OCI-LY7 (cell line): ENCODE measurements around the gene HYLS1. TPM values are rescaled to one million over a fixed set of nuclear protein-coding genes. Genes with fewer than 3 reads are reported as not detected.

ENCODE experiments used
- BruUV-seq: library from RNA; stranded (reverse); fragments of 400-500 nt; replicated peaks from 2 replicates; lab custom pipeline; 2021; lab: Mats Ljungman, UMichigan
- CTCF ChIA-PET: fragments of 300-600 bp; sonication (Branson Sonifier 250); formaldehyde crosslinking; loops from one replicate; lab custom pipeline; 2022; ENCODE audit warnings: antibody characterized with exemption; ENCODE audit not compliant: unreplicated experiment; lab: Charles Lee
- POLR2A ChIA-PET: fragments of 300-600 bp; sonication (Branson Sonifier 250); formaldehyde crosslinking; loops from one replicate; lab custom pipeline; 2022; ENCODE audit warnings: antibody characterized with exemption; lab: Charles Lee
- DNase-seq: peaks from one replicate; pipeline ENCODE4 v3.0.0-alpha.2; 2015; ENCODE audit warnings: low spot score
- H2AFZ ChIP-seq: fragments of 200-600 bp; sonication (generic), shearing (Covaris generic); 2 replicates; pipeline ENCODE4 v1.6.1; 2014; ENCODE audit warnings: mild to moderate bottlenecking, antibody characterized with exemption, low read length, moderate library complexity
- H3K27ac ChIP-seq: fragments of 200-600 bp; sonication (generic); 2 replicates; pipeline ENCODE4 v1.5.1; 2014; ENCODE audit warnings: mixed run types, low read depth, mild to moderate bottlenecking, moderate library complexity, low read length, inconsistent platforms; ENCODE audit not compliant: poor library complexity, severe bottlenecking
- H3K36me3 ChIP-seq: fragments of 200-600 bp; sonication (generic); 2 replicates; pipeline ENCODE4 v1.6.1; 2014; ENCODE audit warnings: mild to moderate bottlenecking, antibody characterized with exemption, low read length, moderate library complexity, mixed read lengths; ENCODE audit not compliant: insufficient read depth
- H3K4me1 ChIP-seq: fragments of 200-600 bp; sonication (generic); 2 replicates; pipeline ENCODE4 v1.5.1; 2014; ENCODE audit warnings: mild to moderate bottlenecking, low read length; ENCODE audit not compliant: insufficient read depth, poor library complexity, severe bottlenecking
- H3K4me2 ChIP-seq: fragments of 200-600 bp; sonication (generic); 2 replicates; pipeline ENCODE4 v1.6.1; 2014; ENCODE audit warnings: mild to moderate bottlenecking, low read length
- H3K4me3 ChIP-seq: fragments of 200-600 bp; sonication (generic); 2 replicates; pipeline ENCODE4 v1.5.1; 2014; ENCODE audit warnings: mild to moderate bottlenecking, low read depth, low read length; ENCODE audit not compliant: poor library complexity, severe bottlenecking
- H3K79me2 ChIP-seq: fragments of 200-600 bp; sonication (generic); 2 replicates; pipeline ENCODE4 v1.6.1; 2016; ENCODE audit warnings: low read depth, mild to moderate bottlenecking, low read length, moderate library complexity, mixed read lengths; ENCODE audit not compliant: insufficient read depth
- H3K9me2 ChIP-seq: fragments of 200-600 bp; sonication (generic); 2 replicates; pipeline ENCODE4 v1.6.1; 2016; ENCODE audit warnings: mild to moderate bottlenecking, low read length, mixed read lengths; ENCODE audit not compliant: insufficient read depth
- H3K9me3 ChIP-seq: fragments of 200-600 bp; sonication (generic); 2 replicates; pipeline ENCODE4 v1.6.1; 2014; ENCODE audit warnings: mild to moderate bottlenecking, mixed run types, low read length, mixed read lengths
- H4K20me1 ChIP-seq: fragments of 200-600 bp; sonication (generic); 2 replicates; pipeline ENCODE4 v1.6.1; 2014; ENCODE audit warnings: mild to moderate bottlenecking, antibody characterized with exemption, low read length, moderate library complexity, mixed read lengths; ENCODE audit not compliant: insufficient read depth
- CTCF ChIP-seq: fragments of 200-600 bp; sonication (generic); conservative IDR thresholded peaks from 2 replicates; pipeline ENCODE4 v1.5.1; 2014; ENCODE audit warnings: mild to moderate bottlenecking, antibody characterized with exemption, low read length, moderate library complexity, mixed read lengths
- EZH2phosphoT487 ChIP-seq: fragments of 200-600 bp; sonication (generic); IDR thresholded peaks from 2 replicates; pipeline ENCODE4 v1.6.1; 2018; ENCODE audit warnings: low read depth, borderline replicate concordance, mild to moderate bottlenecking, mixed run types, antibody characterized with exemption, low read length, moderate library complexity, mixed read lengths
- intact Hi-C: fragments of 100-400 bp; cut with micrococcal nuclease; formaldehyde crosslinking; loops from one replicate; pipeline ENCODE4 v1.10.0; 2022; ENCODE audit not compliant: unreplicated experiment
- total RNA-seq, 2 experiments: library from RNA; depleted of rRNA in 1 of 2; stranded (reverse); fragments of >200 nt in 1 of 2; shearing (Covaris generic) in 1 of 2; gene quantifications; 2 replicates each; pipeline ENCODE4 v1.2.3, GENCODE V29; 2014 to 2022

The HYLS1 gene
- total RNA-seq, 2 experiments from 2014 or later = 18.3 to 31.5 TPM

- no peak overlapping the region for H3K4me2 ChIP-seq
- H3K27ac ChIP-seq = no peak overlapping the region
- DNase-seq = no peak
- no peak overlapping the region for H2AFZ ChIP-seq
- no peaks in the 10 kb centered on the region for H3K9me2 ChIP-seq
- H3K9me3 ChIP-seq = no peaks in the 10 kb centered on the region
- H4K20me1 ChIP-seq = no peaks in the 10 kb centered on the region
- ChIA-PET POLR2A (no interaction called here), CTCF (no interaction called here)
- intact Hi-C loops = no loop called here
- no peak overlapping the region for H3K4me3 ChIP-seq
- no TSS peak for BruUV-seq
- no peaks in the 10 kb centered on the region for H3K79me2 ChIP-seq
- no peaks in the 10 kb centered on the region for H3K36me3 ChIP-seq
- TF ChIP-seq EZH2phosphoT487 (no peak), CTCF (no peak)
- H3K4me1 ChIP-seq = no peaks in the 10 kb centered on the region
Measured at GRCh38 chr11:125948278-125949051, 61.0 kb downstream of the HYLS1 start.

GRCh38 chr11:125949271-125950177 is 62.1 kb downstream of the HYLS1 start:
- TF ChIP-seq EZH2phosphoT487 (no peak), CTCF (no peak)
- Histone ChIP-seq H3K4me2 (no peak overlapping the region), H4K20me1 (no peaks in the 10 kb centered on the region), H3K9me3 (no peaks in the 10 kb centered on the region), H3K36me3 (no peaks in the 10 kb centered on the region), H3K79me2 (no peaks in the 10 kb centered on the region), H3K27ac (no peak overlapping the region), H2AFZ (no peak overlapping the region), H3K4me3 (no peak overlapping the region), H3K4me1 (no peaks in the 10 kb centered on the region), H3K9me2 (no peaks in the 10 kb centered on the region)
- no peak for DNase-seq
- ChIA-PET POLR2A (interaction anchor here (0.6 kb wide), 1 partner anchor 191 kb away, joined by 3 read pairs; no protein-coding TSS in a partner anchor), CTCF (interaction anchor here (0.5 kb wide), 1 partner anchor 1170 kb away, joined by 3 read pairs; no protein-coding TSS in a partner anchor)
- BruUV-seq = no TSS peak
- intact Hi-C loops = no loop called here
